Body of pancreas (tissue), 4 donors: Measurements from ENCODE around the gene BANF2.

ENCODE experiments used
- POLR2A ChIP-seq, 3 donors: fragments of 450-650 bp; IDR thresholded peaks; one replicate each; pipeline ENCODE4 v1.6.1; 2016; ENCODE audit warnings: antibody characterized with exemption in 3 of 3, mild to moderate bottlenecking in 2 of 3
- TF ChIP-seq, protein P1 (sequence below), 7 experiments: fragments of 450-650 bp in 4 of 7; fragments of 200-600 bp in 3 of 7; sonication (generic) in 3 of 7; IDR thresholded peaks; one replicate each; pipeline ENCODE4 v1.5.1; 2016 to 2019; ENCODE audit warnings: antibody characterized with exemption in 7 of 7

DNA sequence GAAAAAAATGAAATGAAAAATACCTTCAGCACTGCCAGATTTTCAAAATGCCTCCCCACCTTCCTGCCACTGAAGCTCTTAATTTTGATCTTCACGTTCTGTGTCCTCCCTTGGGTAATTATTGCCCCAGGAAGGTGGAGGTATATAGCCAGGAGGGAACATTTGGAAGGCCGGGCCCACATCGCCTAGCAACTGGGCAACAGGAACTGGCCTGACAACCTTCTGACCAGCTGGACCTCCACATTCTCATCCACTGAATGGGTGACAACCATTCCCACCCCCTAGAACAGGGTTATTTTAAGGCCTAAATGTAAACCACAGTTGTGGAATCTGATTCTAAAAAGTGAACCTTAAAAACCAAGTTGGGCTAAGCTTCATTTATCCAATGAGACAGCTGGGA is 20.9 kb upstream of the BANF2 start:
- TF ChIP-seq POLR2A (IDR thresholded peaks at IDR 0.05), result no peak
- TF ChIP-seq, protein P1, sequence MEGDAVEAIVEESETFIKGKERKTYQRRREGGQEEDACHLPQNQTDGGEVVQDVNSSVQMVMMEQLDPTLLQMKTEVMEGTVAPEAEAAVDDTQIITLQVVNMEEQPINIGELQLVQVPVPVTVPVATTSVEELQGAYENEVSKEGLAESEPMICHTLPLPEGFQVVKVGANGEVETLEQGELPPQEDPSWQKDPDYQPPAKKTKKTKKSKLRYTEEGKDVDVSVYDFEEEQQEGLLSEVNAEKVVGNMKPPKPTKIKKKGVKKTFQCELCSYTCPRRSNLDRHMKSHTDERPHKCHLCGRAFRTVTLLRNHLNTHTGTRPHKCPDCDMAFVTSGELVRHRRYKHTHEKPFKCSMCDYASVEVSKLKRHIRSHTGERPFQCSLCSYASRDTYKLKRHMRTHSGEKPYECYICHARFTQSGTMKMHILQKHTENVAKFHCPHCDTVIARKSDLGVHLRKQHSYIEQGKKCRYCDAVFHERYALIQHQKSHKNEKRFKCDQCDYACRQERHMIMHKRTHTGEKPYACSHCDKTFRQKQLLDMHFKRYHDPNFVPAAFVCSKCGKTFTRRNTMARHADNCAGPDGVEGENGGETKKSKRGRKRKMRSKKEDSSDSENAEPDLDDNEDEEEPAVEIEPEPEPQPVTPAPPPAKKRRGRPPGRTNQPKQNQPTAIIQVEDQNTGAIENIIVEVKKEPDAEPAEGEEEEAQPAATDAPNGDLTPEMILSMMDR (IDR thresholded peaks at IDR 0.05), result peak in 1 of 7 experiments; percentile 3
